Fibroblast of mammary gland (primary cell): ENCODE measurements around the gene CTNNA3.

Source experiments
- DNase-seq: peaks from one replicate; pipeline ENCODE4 v3.0.0-alpha.2; 2010; ENCODE audit warnings: low read depth
- H3K4me3 ChIP-seq: 2 replicates; pipeline ENCODE4 v1.5.1; 2011; ENCODE audit warnings: low read depth, mild to moderate bottlenecking, low read length, moderate library complexity; ENCODE audit not compliant: control insufficient read depth
- TF ChIP-seq, protein P1 (sequence below): conservative IDR thresholded peaks from 2 replicates; pipeline ENCODE4 v1.5.1; 2011; ENCODE audit warnings: low read depth, low read length, inconsistent platforms; ENCODE audit not compliant: control insufficient read depth, insufficient read depth

CTNNA3 gene

DNA sequence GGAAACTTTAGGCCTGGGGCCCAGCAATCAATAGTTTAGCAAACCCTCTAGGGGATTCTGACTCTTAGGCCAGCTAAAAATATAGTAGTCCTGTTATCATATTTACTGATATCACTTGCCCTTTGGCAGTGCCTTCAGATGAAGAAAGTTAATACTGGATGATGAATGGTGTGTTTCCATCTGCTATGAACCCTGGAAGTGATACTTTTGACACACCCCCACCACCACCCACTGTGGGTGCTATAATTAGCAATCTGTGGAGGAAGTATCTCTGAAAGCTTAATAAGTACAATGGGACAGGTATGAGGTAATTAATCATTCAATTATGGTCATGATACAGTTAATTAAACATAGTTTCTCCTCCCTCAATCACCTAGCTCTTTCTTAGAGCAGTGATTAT is 860.6 kb downstream of the CTNNA3 start:
- H3K4me3 ChIP-seq = no peak overlapping the region
- TF ChIP-seq, protein P1, sequence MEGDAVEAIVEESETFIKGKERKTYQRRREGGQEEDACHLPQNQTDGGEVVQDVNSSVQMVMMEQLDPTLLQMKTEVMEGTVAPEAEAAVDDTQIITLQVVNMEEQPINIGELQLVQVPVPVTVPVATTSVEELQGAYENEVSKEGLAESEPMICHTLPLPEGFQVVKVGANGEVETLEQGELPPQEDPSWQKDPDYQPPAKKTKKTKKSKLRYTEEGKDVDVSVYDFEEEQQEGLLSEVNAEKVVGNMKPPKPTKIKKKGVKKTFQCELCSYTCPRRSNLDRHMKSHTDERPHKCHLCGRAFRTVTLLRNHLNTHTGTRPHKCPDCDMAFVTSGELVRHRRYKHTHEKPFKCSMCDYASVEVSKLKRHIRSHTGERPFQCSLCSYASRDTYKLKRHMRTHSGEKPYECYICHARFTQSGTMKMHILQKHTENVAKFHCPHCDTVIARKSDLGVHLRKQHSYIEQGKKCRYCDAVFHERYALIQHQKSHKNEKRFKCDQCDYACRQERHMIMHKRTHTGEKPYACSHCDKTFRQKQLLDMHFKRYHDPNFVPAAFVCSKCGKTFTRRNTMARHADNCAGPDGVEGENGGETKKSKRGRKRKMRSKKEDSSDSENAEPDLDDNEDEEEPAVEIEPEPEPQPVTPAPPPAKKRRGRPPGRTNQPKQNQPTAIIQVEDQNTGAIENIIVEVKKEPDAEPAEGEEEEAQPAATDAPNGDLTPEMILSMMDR = no peak
- DNase-seq = no peak

DNA sequence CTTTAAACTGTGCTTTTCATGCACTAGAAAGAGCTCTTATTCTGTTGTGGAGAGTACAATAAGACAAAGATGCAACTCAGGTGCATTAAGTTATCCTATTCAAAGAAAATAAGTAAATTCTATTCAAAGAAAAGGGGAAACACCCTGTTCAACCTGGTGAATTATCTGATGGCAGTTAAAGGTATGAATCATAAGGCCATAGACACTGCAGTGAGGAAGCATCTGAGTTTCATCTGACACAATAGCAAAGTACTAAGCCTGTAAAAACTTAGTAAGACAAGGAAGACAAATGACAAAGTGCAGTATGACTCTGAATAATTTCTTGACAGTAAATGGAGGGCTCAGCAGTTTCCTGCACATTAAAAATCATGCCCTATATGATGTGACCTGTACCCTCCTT is 861.2 kb downstream of the CTNNA3 start:
- DNase-seq = no peak
- TF ChIP-seq, protein P1 = no peak
- H3K4me3 ChIP-seq = no peak overlapping the region

DNA sequence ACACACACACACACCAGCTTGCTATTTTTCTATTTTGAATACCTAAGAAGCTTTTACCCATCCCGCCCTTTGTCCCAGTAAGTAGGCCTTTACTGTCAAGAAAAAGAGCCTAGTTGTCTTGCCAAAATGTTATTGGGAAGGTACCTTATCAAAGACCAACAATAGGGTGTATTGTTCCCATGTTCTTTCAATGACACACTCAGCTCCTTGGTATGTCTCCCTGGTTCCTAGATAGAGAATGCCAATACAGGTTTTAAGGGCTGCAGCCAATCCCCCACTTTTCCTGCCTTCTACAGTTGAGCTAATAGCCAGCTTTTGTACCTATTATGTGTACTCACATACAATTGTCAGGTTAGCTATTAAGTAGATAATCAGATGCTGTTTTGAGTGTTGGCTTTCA is 862.1 kb downstream of the CTNNA3 start:
- TF ChIP-seq, protein P1 = no peak
- H3K4me3 ChIP-seq = no peak overlapping the region
- no peak for DNase-seq

DNA sequence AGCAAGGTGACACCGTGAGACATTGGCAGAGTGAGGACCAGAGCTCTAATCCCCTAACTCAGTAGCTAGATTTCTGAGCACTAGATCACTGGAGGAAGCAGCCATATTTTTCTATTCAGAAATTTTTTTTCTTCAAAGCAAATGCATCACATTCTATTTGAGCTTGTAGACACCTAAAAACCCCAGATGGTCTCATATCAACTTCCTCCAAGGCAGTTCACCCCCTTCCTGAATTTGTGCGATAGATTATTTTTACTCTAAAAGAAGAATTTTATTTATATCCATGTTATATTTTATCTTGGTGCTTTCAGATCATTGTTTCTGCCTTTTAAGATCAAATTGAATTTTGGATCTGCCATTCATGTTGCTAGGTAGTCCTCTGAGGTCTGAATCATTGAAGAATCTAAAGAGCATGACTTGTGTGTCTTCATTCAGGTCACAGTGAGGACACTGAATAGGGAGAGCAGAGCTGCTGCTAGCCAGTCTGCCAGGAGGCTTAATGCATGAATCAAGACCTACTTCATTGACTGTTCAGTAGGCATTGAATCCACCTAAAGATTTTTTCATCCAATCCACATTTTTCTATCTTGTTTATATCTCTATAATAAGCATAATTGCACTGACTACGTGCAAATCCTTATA is 863.1 kb downstream of the CTNNA3 start:
- TF ChIP-seq, protein P1 = no peak
- H3K4me3 ChIP-seq = no peak overlapping the region
- no peak for DNase-seq

DNA sequence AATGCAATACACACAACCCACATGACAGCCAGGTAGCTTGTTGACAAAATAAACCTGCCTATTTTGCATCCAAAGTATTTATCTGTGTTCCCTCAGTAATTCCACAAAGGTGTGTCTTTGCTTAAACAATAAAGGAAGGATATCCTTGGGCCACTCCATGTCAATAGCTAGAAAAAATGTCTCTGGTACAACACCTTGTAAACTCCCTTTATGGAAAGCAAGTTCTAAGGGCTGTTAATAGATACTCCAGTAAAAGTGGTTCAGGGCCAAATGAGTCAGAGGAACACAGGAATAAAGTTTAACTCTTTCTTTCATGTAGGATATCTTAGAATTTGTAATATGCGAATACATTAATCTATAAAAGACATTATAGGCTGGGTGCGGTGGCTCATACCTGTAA is 867.0 kb downstream of the CTNNA3 start:
- TF ChIP-seq, protein P1 = no peak
- H3K4me3 ChIP-seq = no peak overlapping the region
- no peak for DNase-seq

DNA sequence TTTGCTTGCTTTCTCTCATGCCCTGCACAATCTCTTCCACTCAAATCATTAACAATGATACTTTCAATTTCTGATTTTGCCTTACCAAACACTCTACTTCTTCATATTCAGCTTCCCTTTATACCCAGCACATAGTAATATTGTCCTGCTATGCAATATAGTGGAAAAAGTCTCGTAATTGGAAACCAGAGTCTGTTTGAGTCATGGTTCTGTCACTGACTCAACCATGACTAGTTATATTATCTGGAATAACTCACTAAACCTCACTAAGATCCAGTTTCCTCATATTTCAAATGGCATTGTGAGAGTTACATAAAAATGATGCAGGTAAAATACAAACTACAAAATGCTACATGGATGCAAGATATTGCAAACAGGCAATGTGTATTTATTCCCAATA is 868.6 kb downstream of the CTNNA3 start:
- TF ChIP-seq, protein P1 = no peak
- peak; percentile 30 for DNase-seq
- H3K4me3 ChIP-seq = no peak overlapping the region

DNA sequence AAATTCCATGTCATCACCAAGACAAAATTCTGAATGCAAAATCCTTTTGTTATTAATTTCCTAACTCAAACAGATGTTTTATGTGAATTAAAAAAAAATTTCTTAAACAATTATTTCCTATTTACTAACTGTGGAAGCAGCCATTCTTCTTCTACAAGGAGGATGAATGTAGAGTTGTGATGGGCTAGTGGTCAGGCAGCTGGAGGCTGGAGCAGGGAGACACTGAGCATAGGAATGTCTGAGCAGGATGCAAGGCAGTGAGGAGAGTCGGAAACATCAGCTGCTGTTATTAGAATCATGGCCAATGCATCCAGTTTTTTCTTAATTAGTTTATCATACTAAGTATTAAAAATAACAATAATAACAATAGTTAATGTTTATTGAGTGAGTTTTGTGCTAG is 872.7 kb downstream of the CTNNA3 start:
- TF ChIP-seq, protein P1 = no peak
- no peak for DNase-seq

More for the DNA sequence above, 872.7 kb downstream of the CTNNA3 start:
- H3K4me3 ChIP-seq = no peak overlapping the region
